Mesenchymal stem cell (in vitro differentiated cells and primary cell): ENCODE data around the gene TARS3.

Experiments
- DNase-seq: peaks from one replicate; pipeline ENCODE4 v3.0.0-alpha.2; 2013
- H2AFZ ChIP-seq: one replicate; pipeline ENCODE4 v1.6.1; 2013; ENCODE audit warnings: low read depth, mild to moderate bottlenecking, control low read depth, inconsistent platforms, low read length, moderate library complexity
- H2AK5ac ChIP-seq: 2 replicates; pipeline ENCODE4 v1.6.1; 2013; ENCODE audit warnings: low read length, moderate library complexity, mild to moderate bottlenecking, inconsistent platforms; ENCODE audit not compliant: severe bottlenecking
- H2BK120ac ChIP-seq: one replicate; pipeline ENCODE4 v1.6.1; 2013; ENCODE audit warnings: low read depth, mild to moderate bottlenecking, inconsistent platforms, low read length, moderate library complexity
- H2BK12ac ChIP-seq, 2 experiments: one replicate each; pipeline ENCODE4 v1.6.1; 2013; ENCODE audit warnings: inconsistent platforms in 2 of 2, low read length in 2 of 2, mild to moderate bottlenecking in 2 of 2, moderate library complexity in 2 of 2, control low read depth in 1 of 2
- H2BK15ac ChIP-seq: one replicate; pipeline ENCODE4 v1.6.1; 2013; ENCODE audit warnings: mild to moderate bottlenecking, low read depth, inconsistent platforms; ENCODE audit not compliant: poor library complexity, severe bottlenecking
- H2BK5ac ChIP-seq: 2 replicates; pipeline ENCODE4 v1.6.1; 2013; ENCODE audit warnings: low read depth, mild to moderate bottlenecking, low read length, control low read depth, inconsistent platforms; ENCODE audit not compliant: poor library complexity, severe bottlenecking
- H3K14ac ChIP-seq, 2 experiments: one replicate each; pipeline ENCODE4 v1.6.1; 2013; ENCODE audit warnings: inconsistent platforms in 2 of 2, low read length in 2 of 2, control low read depth in 1 of 2, mild to moderate bottlenecking in 1 of 2, moderate library complexity in 1 of 2
- H3K18ac ChIP-seq, 2 experiments: one replicate each; pipeline ENCODE4 v1.6.1; 2013; ENCODE audit warnings: inconsistent platforms in 2 of 2, low read length in 2 of 2, control low read depth in 1 of 2, low read depth in 1 of 2, mild to moderate bottlenecking in 1 of 2
- H3K23ac ChIP-seq, 2 experiments: one replicate each; pipeline ENCODE4 v1.6.1; 2013; ENCODE audit warnings: inconsistent platforms in 2 of 2, low read length in 2 of 2, mild to moderate bottlenecking in 2 of 2, moderate library complexity in 2 of 2, control low read depth in 1 of 2
- H3K27ac ChIP-seq: 2 replicates; pipeline ENCODE4 v1.5.1; 2013; ENCODE audit warnings: mild to moderate bottlenecking, moderate library complexity, low read length, control low read depth, inconsistent platforms; ENCODE audit not compliant: poor library complexity, severe bottlenecking
- H3K27me3 ChIP-seq, 2 experiments: 2 replicates each; pipeline versions ENCODE4 v1.6.1 to v1.7.0; 2013; ENCODE audit warnings: low read length in 2 of 2, mild to moderate bottlenecking in 2 of 2, moderate library complexity in 2 of 2, control low read depth in 1 of 2, inconsistent platforms in 1 of 2; ENCODE audit not compliant: control insufficient read depth in 1 of 2, insufficient read depth in 1 of 2
- H3K36me3 ChIP-seq, 2 experiments: 2 replicates each; pipeline versions ENCODE4 v1.6.1 to v1.7.0; 2013; ENCODE audit warnings: low read length in 2 of 2, control low read depth in 1 of 2, inconsistent platforms in 1 of 2, low read depth in 1 of 2, mild to moderate bottlenecking in 1 of 2; ENCODE audit not compliant: insufficient read depth in 2 of 2, control insufficient read depth in 1 of 2
- H3K4ac ChIP-seq, 2 experiments: one replicate each; pipeline ENCODE4 v1.6.1; 2013; ENCODE audit warnings: inconsistent platforms in 2 of 2, low read length in 2 of 2, mild to moderate bottlenecking in 2 of 2, moderate library complexity in 2 of 2, control low read depth in 1 of 2, low read depth in 1 of 2
- H3K4me1 ChIP-seq: 2 replicates; pipeline ENCODE4 v1.6.1; 2013; ENCODE audit warnings: low read depth, low read length, control low read depth; ENCODE audit not compliant: control insufficient read depth, insufficient read depth
- H3K4me2 ChIP-seq: 2 replicates; pipeline ENCODE4 v1.6.1; 2013; ENCODE audit warnings: low read length, mild to moderate bottlenecking, inconsistent platforms; ENCODE audit not compliant: poor library complexity, severe bottlenecking
- H3K4me3 ChIP-seq, 2 experiments: 2 replicates each; pipeline versions ENCODE4 v1.5.1 to v1.7.0; 2013; ENCODE audit warnings: low read length in 2 of 2, mild to moderate bottlenecking in 2 of 2, control low read depth in 1 of 2, low read depth in 1 of 2; ENCODE audit not compliant: insufficient read depth in 1 of 2
- H3K79me1 ChIP-seq: replicated peaks from 2 replicates; pipeline ENCODE4 v1.6.1; 2013; ENCODE audit warnings: mild to moderate bottlenecking, control low read depth, low read length, inconsistent platforms; ENCODE audit not compliant: poor library complexity, severe bottlenecking
- H3K9ac ChIP-seq: 2 replicates; pipeline ENCODE4 v1.7.0; 2013; ENCODE audit warnings: mild to moderate bottlenecking, low read length, moderate library complexity
- H3K9me3 ChIP-seq: 2 replicates; pipeline ENCODE4 v1.7.0; 2013; ENCODE audit warnings: mild to moderate bottlenecking, low read length; ENCODE audit not compliant: control insufficient read depth
- H4K8ac ChIP-seq: one replicate; pipeline ENCODE4 v1.6.1; 2013; ENCODE audit warnings: inconsistent platforms, mild to moderate bottlenecking, low read length, moderate library complexity
- H4K91ac ChIP-seq: one replicate; pipeline ENCODE4 v1.6.1; 2013; ENCODE audit warnings: mild to moderate bottlenecking, low read length, inconsistent platforms
- WGBS: methylation state at CpG from one replicate; pipeline ENCODE4 v1.1.7; 2013; ENCODE audit warnings: mixed read lengths; 5-methylcytosine and 5-hydroxymethylcytosine counted together

The TARS3 gene

DNA sequence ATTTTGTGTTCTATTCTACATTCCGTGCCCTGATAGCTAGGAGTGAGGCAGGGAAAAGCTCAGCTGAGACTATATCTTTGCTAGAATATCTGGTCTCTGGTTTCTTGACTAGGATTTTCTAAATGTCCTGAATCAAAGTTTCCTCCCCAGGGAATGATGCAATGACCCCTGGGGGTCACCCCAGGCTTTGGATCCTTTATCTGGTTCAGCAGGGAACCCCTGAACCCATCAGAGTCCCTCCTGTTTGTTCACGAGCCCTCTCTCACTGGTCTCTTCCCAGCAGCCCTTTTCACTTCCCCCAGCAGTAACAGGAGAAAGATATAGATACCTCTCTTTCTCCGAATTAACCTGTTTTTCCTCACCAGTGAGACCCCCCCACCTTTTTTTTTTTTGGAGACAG is 86.4 kb downstream of the TARS3 start:
- Histone ChIP-seq H4K91ac (no peak overlapping the region), H3K4me1 (peaks cover 1% of the 10 kb centered on the region), H3K18ac (no peak overlapping the region), H3K79me1 (peaks cover 13% of the 10 kb centered on the region), H3K27ac (no peak overlapping the region), H3K4ac (no peak overlapping the region), H2BK120ac (no peak overlapping the region), H3K36me3 (peaks cover 7 to 52% of the 10 kb centered on the region in 2 experiments), H2BK15ac (no peak overlapping the region), H3K27me3 (no peaks in the 10 kb centered on the region), H3K4me2 (no peak overlapping the region), H3K9ac (no peak overlapping the region), H3K23ac (no peak overlapping the region), H2BK12ac (no peak overlapping the region), H3K4me3 (no peak overlapping the region), H4K8ac (no peak overlapping the region), H2AK5ac (no peak overlapping the region), H2BK5ac (no peak overlapping the region), H3K9me3 (no peaks in the 10 kb centered on the region), H2AFZ (no peak overlapping the region), H3K14ac (no peak overlapping the region)
- no peak for DNase-seq
- WGBS: 90% methylated on average over 3 of the region's 3 CpGs

DNA sequence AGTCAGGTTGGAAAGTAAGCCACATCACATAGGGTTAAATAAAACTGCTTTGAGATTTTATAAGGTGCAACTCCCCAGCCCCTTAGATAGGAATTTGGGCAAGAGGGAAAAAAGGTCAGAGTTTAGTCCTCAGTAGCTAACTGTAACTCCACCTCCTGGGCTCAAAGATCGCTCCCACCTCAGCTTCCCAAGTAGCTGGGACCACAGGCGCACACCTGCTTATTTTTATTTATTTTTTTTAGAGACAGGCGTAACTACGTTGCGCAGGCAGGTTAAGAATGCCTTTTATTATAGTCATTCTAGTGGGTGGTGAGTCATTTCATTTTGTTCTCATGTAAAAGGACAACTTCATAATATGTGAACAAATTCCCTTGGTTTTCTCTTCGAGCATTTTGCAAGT is 86.8 kb downstream of the TARS3 start:
- H3K14ac ChIP-seq: no peak overlapping the region
- H2BK120ac ChIP-seq: no peak overlapping the region
- H4K91ac ChIP-seq: no peak overlapping the region
- no peak overlapping the region for H2BK12ac ChIP-seq
- H3K18ac ChIP-seq: no peak overlapping the region
- H3K27me3 ChIP-seq: no peaks in the 10 kb centered on the region
- no peak overlapping the region for H3K4me3 ChIP-seq
- no peak overlapping the region for H3K23ac ChIP-seq
- peaks cover 6 to 48% of the 10 kb centered on the region in 2 experiments for H3K36me3 ChIP-seq
- H2BK5ac ChIP-seq: no peak overlapping the region
- H3K79me1 ChIP-seq: peaks cover 13% of the 10 kb centered on the region
- H3K4ac ChIP-seq: no peak overlapping the region
- no peaks in the 10 kb centered on the region for H3K9me3 ChIP-seq
- 65% methylated on average over 6 of the region's 6 CpGs for WGBS
- no peak overlapping the region for H4K8ac ChIP-seq
- no peak overlapping the region for H2AK5ac ChIP-seq
- H2AFZ ChIP-seq: no peak overlapping the region
- H2BK15ac ChIP-seq: no peak overlapping the region
- peaks cover 1% of the 10 kb centered on the region for H3K4me1 ChIP-seq
- no peak overlapping the region for H3K9ac ChIP-seq
- H3K27ac ChIP-seq: no peak overlapping the region
- H3K4me2 ChIP-seq: no peak overlapping the region
- no peak for DNase-seq

DNA sequence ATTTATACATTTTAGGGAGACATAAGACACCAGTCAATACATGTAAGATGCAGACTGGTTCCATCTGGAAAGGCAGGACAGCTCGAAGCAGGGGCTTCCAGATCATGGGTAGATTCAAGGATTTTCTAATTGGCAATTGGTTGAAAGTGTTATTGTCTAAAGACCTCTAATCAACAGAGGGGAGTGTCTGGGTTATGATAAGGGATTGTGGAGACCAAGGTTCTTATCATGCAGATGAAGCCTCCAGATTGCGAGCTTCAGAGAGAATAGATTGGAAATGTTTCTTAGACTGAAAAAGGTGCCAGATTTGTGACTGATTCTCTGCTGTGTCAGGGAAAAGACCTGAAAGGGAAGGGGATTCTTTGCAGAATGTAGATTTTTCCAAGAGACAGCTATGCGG is 87.2 kb downstream of the TARS3 start:
- Histone ChIP-seq H3K4ac (no peak overlapping the region), H4K91ac (no peak overlapping the region), H3K4me1 (peaks cover 1% of the 10 kb centered on the region), H3K27ac (no peak overlapping the region), H2BK15ac (no peak overlapping the region), H3K18ac (no peak overlapping the region), H2BK120ac (no peak overlapping the region), H3K4me3 (no peak overlapping the region), H4K8ac (no peak overlapping the region), H3K23ac (no peak overlapping the region), H3K79me1 (peaks cover 13% of the 10 kb centered on the region), H3K4me2 (no peak overlapping the region), H3K27me3 (no peaks in the 10 kb centered on the region), H3K9me3 (no peaks in the 10 kb centered on the region), H2AK5ac (no peak overlapping the region), H2AFZ (no peak overlapping the region), H2BK5ac (no peak overlapping the region), H2BK12ac (no peak overlapping the region), H3K9ac (no peak overlapping the region), H3K14ac (no peak overlapping the region), H3K36me3 (peaks cover 3 to 43% of the 10 kb centered on the region in 2 experiments)
- 96% methylated on average over 3 of the region's 3 CpGs for WGBS
- DNase-seq: no peak

DNA sequence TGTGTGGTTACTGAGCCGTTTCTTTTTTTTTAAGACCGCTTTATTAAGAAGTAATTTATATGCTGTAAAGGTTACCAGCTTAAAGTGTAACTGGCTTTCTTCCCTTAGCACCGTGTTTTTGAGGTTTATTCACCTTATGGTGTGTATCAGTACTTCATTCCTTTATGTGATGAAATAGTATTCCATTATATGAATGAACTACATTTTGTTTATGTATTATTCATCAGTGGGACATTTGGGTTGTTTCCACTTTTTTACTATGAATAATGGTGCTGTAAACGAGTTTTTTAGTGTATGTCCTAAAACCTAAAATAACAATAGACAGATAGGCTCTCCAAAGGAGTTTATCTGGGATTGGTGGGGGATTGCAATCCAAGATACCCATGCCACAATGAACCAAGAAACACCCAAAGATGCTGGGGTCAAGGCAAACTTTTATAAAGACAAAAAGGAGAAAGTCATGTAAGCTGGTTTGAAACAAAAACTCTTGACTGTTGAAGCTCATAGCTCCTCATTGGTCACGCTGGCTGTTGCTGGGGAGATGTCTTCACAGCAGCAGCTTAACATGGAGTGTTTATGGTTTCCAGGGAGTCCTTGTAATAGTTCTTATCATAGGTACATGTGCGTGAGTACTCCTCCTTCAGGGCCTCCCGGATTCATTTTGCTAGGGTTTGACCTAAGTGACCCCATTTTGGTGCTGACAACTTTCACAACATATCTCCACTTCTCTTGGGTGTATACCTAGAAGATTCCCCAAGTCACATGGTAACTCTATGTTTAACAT is 88.1 kb downstream of the TARS3 start:
- H2BK12ac ChIP-seq: no peak overlapping the region
- no peak overlapping the region for H2AK5ac ChIP-seq
- H3K4me1 ChIP-seq: peaks cover 1% of the 10 kb centered on the region
- H3K18ac ChIP-seq: no peak overlapping the region
- no peak overlapping the region for H3K4me3 ChIP-seq
- H3K14ac ChIP-seq: no peak overlapping the region
- peaks cover 3 to 40% of the 10 kb centered on the region in 2 experiments for H3K36me3 ChIP-seq
- no peak overlapping the region for H3K4me2 ChIP-seq
- H4K91ac ChIP-seq: no peak overlapping the region
- no peak overlapping the region for H3K23ac ChIP-seq
- H2AFZ ChIP-seq: no peak overlapping the region
- DNase-seq: no peak
- no peak overlapping the region for H2BK5ac ChIP-seq
- H3K27me3 ChIP-seq: no peaks in the 10 kb centered on the region
- H2BK120ac ChIP-seq: no peak overlapping the region
- H3K4ac ChIP-seq: no peak overlapping the region
- H2BK15ac ChIP-seq: no peak overlapping the region
- no peak overlapping the region for H3K27ac ChIP-seq
- H3K79me1 ChIP-seq: peaks cover 13% of the 10 kb centered on the region
- H4K8ac ChIP-seq: no peak overlapping the region
- no peaks in the 10 kb centered on the region for H3K9me3 ChIP-seq
- 92% methylated on average over 3 of the region's 7 CpGs for WGBS
- no peak overlapping the region for H3K9ac ChIP-seq
